IPS-NIHi11 (cell line): ENCODE measurements around the gene MCM8.

Experiments used
- DNase-seq: peaks from one replicate; pipeline ENCODE4 v3.0.0; 2012; ENCODE audit warnings: mixed read lengths, low spot score

The MCM8 gene

GRCh38 chr20:5947276-5947675 lies 3.2 kb upstream of the MCM8 start:
- DNase-seq, result no peak

DNA sequence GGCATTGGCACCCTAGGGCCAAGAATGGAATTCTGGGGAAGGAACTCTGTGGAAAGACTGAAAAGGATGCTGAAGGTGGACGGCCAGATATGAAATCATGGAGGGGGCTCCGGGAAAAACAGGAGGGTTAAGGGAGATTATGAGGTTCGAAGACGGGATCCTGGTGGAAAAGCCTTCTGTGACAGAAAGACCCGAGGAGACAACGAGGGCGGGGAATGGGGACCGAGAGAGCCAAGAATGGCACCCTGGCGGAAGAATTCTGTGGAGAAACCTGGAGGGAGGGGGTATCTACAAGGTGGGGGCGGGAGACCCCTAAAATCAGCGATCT lies 545 bp upstream of the MCM8 start:
- no peak for DNase-seq

DNA sequence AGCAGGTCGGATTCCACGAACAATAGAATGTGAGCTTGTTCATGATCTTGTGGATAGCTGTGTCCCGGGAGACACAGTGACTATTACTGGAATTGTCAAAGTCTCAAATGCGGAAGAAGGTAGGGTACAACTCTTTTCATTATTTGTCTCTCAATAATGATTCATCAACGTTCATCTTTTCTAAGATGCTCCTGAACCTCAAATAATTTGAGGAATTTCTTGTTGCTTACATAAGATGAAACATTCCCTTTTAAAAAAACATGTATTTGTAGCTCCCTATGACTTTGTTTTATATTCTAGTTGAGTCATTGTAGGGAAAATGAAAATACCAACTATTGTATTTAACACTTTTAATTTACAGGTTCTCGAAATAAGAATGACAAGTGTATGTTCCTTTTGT lies 17.0 kb downstream of the MCM8 start:
- no peak for DNase-seq

DNA sequence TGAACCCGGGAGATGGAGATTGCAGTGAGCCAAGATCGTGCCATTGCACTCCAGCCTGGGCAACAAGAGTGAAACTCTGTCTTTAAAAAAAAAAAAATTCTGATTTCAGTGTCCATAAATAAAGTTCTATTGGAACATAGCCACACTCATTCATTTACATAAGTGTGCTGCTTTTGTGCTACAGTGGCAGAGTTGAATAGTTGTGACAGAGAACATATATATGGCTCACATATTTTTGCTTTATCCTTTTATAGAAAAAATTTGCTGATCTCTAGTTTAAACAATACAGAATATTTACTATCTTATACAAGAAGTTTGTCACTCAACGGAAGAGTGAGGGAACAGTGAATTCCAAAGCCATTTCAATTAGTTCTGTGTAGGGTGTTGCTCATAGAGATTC lies 18.0 kb downstream of the MCM8 start:
- DNase-seq, result no peak

- DNase-seq, result peak; percentile 67
Observed at GRCh38 chr20:5969348-5969935, 19.0 kb downstream of the MCM8 start.

- DNase-seq, result no peak
Observed at GRCh38 chr20:5969940-5970339, 19.5 kb downstream of the MCM8 start.

GRCh38 chr20:5970381-5970780 lies 19.9 kb downstream of the MCM8 start:
- DNase-seq, result no peak

DNA sequence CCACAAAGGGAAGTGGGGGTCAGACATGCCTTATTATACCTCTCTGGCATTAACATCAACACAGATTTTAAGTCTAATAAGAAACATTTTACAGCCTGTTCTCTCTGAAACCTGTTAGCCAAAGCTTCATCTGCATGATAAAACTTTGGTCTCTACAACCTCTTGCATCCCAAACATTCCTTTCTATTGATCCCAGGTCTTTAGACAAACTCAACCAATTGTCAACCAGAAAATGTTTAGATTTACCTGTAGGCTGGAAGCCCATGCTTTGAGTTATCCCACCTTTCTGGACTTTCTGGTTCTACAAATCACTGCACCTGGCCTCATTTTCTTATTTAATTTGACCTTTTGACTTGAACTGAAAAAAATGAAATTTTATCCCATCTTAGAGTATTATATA lies 20.8 kb downstream of the MCM8 start:
- DNase-seq, result no peak

DNA sequence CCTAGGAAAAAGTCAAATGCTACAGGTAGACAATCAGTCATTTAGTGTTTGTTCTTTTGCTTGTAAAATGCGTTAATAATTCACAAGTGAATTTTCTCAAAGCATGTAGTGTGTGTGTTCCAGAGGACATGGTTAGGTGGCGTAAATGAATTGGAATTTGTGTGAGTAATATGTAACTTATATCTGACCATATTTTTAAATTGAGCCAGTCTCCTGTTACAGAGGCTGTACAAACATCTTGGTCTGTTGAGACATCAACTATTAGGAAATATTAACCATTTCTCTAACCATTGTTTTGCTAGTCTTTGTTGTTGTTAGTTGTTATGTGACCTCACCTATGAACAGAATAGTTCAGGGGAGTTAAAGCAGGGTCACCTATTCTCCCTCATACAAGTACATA lies 22.7 kb downstream of the MCM8 start:
- DNase-seq, result no peak

- no peak for DNase-seq
Observed at GRCh38 chr20:5973971-5974370, 23.5 kb downstream of the MCM8 start.

- DNase-seq, result no peak
Observed at GRCh38 chr20:5974531-5974930, 24.1 kb downstream of the MCM8 start.

- no peak for DNase-seq
Observed at GRCh38 chr20:5975778-5976177, 25.3 kb downstream of the MCM8 start.

- no peak for DNase-seq
Observed at GRCh38 chr20:5977223-5977622, 26.8 kb downstream of the MCM8 start.

DNA sequence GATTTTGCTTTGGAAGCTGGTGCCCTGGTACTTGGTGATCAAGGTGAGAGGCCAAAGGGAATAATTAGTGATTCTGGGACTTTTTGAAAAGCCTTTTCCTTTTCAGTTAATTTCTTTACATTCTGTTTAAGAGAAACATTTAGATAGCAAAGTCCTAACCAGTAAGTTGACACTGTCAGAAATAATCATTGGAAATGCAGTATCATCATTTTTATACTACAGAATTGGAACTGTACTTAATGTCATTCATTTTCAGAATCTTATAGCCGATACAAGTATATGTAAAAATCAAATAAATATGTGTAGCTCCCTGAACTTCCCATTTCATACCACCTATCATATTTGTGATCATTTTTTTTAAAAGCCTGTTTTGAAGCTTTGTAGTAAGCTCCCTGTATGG lies 27.5 kb downstream of the MCM8 start:
- DNase-seq, result no peak

- no peak for DNase-seq
Observed at GRCh38 chr20:5979801-5980200, 29.3 kb downstream of the MCM8 start.

GRCh38 chr20:5980720-5981538 lies 30.5 kb downstream of the MCM8 start:
- DNase-seq, result no peak

GRCh38 chr20:5987383-5987782 lies 36.9 kb downstream of the MCM8 start:
- no peak for DNase-seq

DNA sequence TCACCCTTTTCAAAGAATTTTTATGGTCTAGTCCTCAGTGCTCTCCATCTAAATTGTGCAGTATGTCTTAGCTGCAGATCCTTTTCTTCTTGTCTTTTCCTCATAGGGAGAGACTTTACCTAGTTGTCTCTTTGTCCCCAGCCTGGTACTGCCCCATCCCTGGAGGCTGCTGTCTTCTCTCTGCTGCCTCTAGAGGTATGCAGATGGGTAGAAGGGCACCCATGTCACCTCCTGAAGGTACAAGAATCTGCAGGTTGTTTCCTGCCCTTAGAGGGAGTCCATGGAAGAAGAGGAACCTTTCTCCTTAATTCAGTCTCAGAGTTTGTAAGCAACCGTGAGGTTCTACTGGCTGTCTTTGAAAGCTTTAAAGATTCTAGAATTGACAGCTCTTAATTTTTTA lies 39.1 kb downstream of the MCM8 start:
- DNase-seq, result no peak

- DNase-seq, result no peak
Observed at GRCh38 chr20:5990946-5991345, 40.5 kb downstream of the MCM8 start.

GRCh38 chr20:5991623-5992441 lies 41.4 kb downstream of the MCM8 start:
- no peak for DNase-seq

- peak; percentile 18 for DNase-seq
Observed at GRCh38 chr20:5996765-5997164, 46.3 kb downstream of the MCM8 start.

GRCh38 chr20:5999783-6000182 lies 49.3 kb downstream of the MCM8 start:
- DNase-seq, result no peak

DNA sequence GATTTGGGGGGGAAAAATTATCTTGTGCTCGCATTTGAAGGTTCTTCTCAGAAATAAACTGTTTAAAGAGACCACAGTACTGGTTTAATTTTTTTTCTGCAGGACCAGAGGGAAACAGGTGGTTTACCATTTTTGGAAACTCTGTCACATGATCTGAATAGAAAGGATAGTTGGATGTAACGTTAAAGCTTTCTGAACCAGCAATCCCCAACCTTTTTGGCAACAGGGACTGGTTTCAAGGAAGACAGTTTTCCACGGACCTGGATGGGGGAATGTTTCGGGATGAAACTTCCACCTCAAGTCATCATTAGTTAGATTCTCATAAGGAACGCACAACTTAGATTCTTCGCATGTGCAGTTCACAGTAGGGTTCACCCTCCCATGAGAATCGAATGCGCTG lies 50.4 kb downstream of the MCM8 start:
- no peak for DNase-seq
